GM12873 (cell line): ENCODE results near the gene EIF3J.

Experiments used
- TF ChIP-seq, protein P1 (sequence below): IDR thresholded peaks from 2 replicates; pipeline ENCODE4 v1.5.1; 2012; ENCODE audit warnings: low read depth, mild to moderate bottlenecking, moderate library complexity, low read length, control low read depth; ENCODE audit not compliant: insufficient read depth; ENCODE audit errors: missing control alignments

Gene EIF3J

GRCh38 chr15:44536962-44537734 is at the start of gene EIF3J:
EIF3J (plus strand) TSS chr15:44537147; CDS start chr15:44537195, 48 bp downstream.
- TF ChIP-seq, protein P1, sequence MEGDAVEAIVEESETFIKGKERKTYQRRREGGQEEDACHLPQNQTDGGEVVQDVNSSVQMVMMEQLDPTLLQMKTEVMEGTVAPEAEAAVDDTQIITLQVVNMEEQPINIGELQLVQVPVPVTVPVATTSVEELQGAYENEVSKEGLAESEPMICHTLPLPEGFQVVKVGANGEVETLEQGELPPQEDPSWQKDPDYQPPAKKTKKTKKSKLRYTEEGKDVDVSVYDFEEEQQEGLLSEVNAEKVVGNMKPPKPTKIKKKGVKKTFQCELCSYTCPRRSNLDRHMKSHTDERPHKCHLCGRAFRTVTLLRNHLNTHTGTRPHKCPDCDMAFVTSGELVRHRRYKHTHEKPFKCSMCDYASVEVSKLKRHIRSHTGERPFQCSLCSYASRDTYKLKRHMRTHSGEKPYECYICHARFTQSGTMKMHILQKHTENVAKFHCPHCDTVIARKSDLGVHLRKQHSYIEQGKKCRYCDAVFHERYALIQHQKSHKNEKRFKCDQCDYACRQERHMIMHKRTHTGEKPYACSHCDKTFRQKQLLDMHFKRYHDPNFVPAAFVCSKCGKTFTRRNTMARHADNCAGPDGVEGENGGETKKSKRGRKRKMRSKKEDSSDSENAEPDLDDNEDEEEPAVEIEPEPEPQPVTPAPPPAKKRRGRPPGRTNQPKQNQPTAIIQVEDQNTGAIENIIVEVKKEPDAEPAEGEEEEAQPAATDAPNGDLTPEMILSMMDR: no peak

GRCh38 chr15:44489464-44489863 is 47.5 kb upstream of the EIF3J start:
- TF ChIP-seq, protein P1: no peak

GRCh38 chr15:44490622-44491021 is 46.3 kb upstream of the EIF3J start:
- TF ChIP-seq, protein P1: no peak

DNA sequence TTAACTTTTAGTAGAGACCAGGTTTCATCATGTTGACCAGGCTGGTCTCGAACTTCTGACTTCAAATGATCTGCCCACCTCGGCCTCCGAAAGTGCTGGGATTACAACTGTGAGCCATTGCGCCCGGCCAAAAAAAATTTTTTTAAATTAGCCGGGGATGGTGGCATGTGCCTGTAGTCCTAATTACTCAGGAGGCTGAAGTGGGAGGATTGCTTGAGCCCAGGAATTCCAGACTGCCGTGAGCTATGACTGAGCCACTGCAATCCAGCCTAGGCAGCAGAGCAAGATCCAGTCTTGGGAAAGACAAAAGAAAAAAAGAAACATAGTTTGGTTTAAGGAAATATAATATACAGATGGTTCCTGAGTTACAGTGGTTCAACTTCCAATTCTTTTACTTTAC is 44.9 kb upstream of the EIF3J start:
- TF ChIP-seq, protein P1: no peak

- TF ChIP-seq, protein P1: no peak
Measured at GRCh38 chr15:44492672-44493071, 44.3 kb upstream of the EIF3J start.

GRCh38 chr15:44495562-44495961 is 41.4 kb upstream of the EIF3J start:
- TF ChIP-seq, protein P1: no peak

DNA sequence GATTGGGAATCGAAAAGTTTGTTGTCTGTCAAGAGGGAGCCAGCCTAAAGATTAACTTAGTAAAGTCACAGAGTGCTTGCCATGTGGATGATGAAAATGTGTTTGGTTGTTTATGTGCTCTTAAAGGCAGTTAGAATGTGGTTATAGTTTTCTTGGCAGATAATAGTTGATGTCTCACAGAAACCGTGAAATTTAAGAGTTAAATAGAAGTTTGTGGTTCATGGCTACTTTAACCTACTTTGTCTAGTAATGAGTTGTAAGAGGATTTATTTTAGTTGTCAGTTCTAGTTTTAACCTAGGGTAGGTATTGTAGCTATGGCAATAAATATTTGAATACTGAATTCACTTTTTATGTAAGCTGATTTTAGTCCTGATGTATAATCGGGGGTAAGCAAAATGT is 36.4 kb upstream of the EIF3J start:
- TF ChIP-seq, protein P1: no peak
